GM12878 (cell line): ENCODE results near the gene PINLYP. TPM values are rescaled to one million over a fixed set of nuclear protein-coding genes. Genes with fewer than 3 reads are reported as not detected.

Experiments used
- ATAC-seq: fragments of 200-7000 bp; cut with Tn5 transposase; 3 replicates; pipeline ENCODE4 v1.9.1; 2020; ENCODE audit warnings: mild to moderate bottlenecking, moderate library complexity
- BruUV-seq: library from RNA; stranded (reverse); fragments of 400-500 nt; replicated peaks from 2 replicates; lab custom pipeline; 2021; lab: Mats Ljungman, UMichigan
- CTCF ChIA-PET: fragments of 300-600 bp; sonication (Branson Sonifier 250); formaldehyde crosslinking; extraction: SDS; loops from one replicate; lab custom pipeline; 2021; ENCODE audit warnings: inconsistent platforms; lab: Yijun Ruan, JAX
- POLR2A ChIA-PET: fragments of 350-600 bp; formaldehyde crosslinking; extraction: SDS; loops from one replicate; lab custom pipeline; 2021; ENCODE audit warnings: inconsistent platforms; lab: Charles Lee
- RAD21 ChIA-PET: fragments of 300-600 bp; sonication (Branson Sonifier 250); formaldehyde crosslinking; loops from one replicate; lab custom pipeline; 2023; ENCODE audit warnings: antibody characterized with exemption; ENCODE audit not compliant: unreplicated experiment; lab: Charles Lee
- SMC1A ChIA-PET: fragments of 300-600 bp; sonication (Branson Sonifier 250); formaldehyde crosslinking; loops from one replicate; lab custom pipeline; 2023; ENCODE audit not compliant: unreplicated experiment, uncharacterized antibody; lab: Charles Lee
- DNase-seq: peaks from one replicate; pipeline ENCODE4 v3.0.0-alpha.2; 2011; ENCODE audit warnings: low read depth, low spot score
- FAIRE-seq: peaks from 3 replicates; lab custom pipeline; 2011; peaks lifted over from hg19 to GRCh38; lab: Jason Lieb, UNC
- H2AFZ ChIP-seq: 2 replicates; pipeline ENCODE4 v1.6.0; 2011; ENCODE audit warnings: low read depth, low read length, control low read depth; ENCODE audit not compliant: control insufficient read depth
- H3K27ac ChIP-seq: 2 replicates; pipeline ENCODE4 v1.5.1; 2011; ENCODE audit warnings: control low read depth; ENCODE audit not compliant: control insufficient read depth, insufficient read depth
- H3K27me3 ChIP-seq, 2 experiments: replicated peaks in 1 of 2; 2 replicates each; pipeline versions ENCODE4 v1.6.0 to v1.6.1; 2011; ENCODE audit warnings: low read length in 1 of 2; ENCODE audit not compliant: control insufficient read depth in 2 of 2, insufficient read depth in 2 of 2
- H3K36me3 ChIP-seq, 2 experiments: 2 replicates each; pipeline ENCODE4 v1.5.1; 2011; ENCODE audit warnings: low read length in 1 of 2; ENCODE audit not compliant: control insufficient read depth in 2 of 2, insufficient read depth in 2 of 2
- H3K4me1 ChIP-seq: 2 replicates; pipeline ENCODE4 v1.6.1; 2011; ENCODE audit warnings: mild to moderate bottlenecking, low read length, moderate library complexity, mixed read lengths; ENCODE audit not compliant: control insufficient read depth, insufficient read depth
- H3K4me2 ChIP-seq: 2 replicates; pipeline ENCODE4 v1.6.0; 2011; ENCODE audit warnings: control low read depth; ENCODE audit not compliant: control insufficient read depth, insufficient read depth
- H3K4me3 ChIP-seq: fragments of 200-600 bp; sonication (generic); 2 replicates; pipeline ENCODE4 v1.5.1; 2016
- H3K79me2 ChIP-seq: 2 replicates; pipeline ENCODE4 v1.6.0; 2011; ENCODE audit warnings: low read length; ENCODE audit not compliant: control insufficient read depth, insufficient read depth
- H3K9ac ChIP-seq: 2 replicates; pipeline ENCODE4 v1.8.0; 2011; ENCODE audit warnings: low read length, control low read depth, mixed read lengths; ENCODE audit not compliant: control insufficient read depth, insufficient read depth
- H3K9me3 ChIP-seq: replicated peaks from 3 replicates; pipeline ENCODE4 v1.5.1; 2011; ENCODE audit warnings: mild to moderate bottlenecking, low read length; ENCODE audit not compliant: control insufficient read depth, insufficient read depth
- H4K20me1 ChIP-seq: 2 replicates; pipeline ENCODE4 v1.6.0; 2011; ENCODE audit not compliant: control insufficient read depth, insufficient read depth
- EP300 ChIP-seq, 2 experiments: fragments of 150-350 bp in 1 of 2; IDR thresholded peaks; 2 replicates each; pipeline ENCODE4 v1.6.1; 2011 to 2012; ENCODE audit warnings: low read depth in 2 of 2, low read length in 2 of 2, borderline replicate concordance in 1 of 2, improper control_type of control experiment in 1 of 2, inconsistent platforms in 1 of 2; ENCODE audit not compliant: control insufficient read depth in 1 of 2
- EZH2 ChIP-seq: IDR thresholded peaks from 2 replicates; pipeline ENCODE4 v1.6.1; 2012; ENCODE audit warnings: low read depth, mild to moderate bottlenecking, control low read depth, inconsistent platforms, low read length, borderline replicate concordance; ENCODE audit not compliant: control insufficient read depth
- MAX ChIP-seq: IDR thresholded peaks from 2 replicates; pipeline ENCODE4 v1.6.1; 2012; ENCODE audit warnings: low read depth, low read length, improper control_type of control experiment
- NFXL1 ChIP-seq: fragments of 450-650 bp; IDR thresholded peaks from 2 replicates; pipeline ENCODE4 v1.6.1; 2017; ENCODE audit warnings: antibody characterized with exemption, mild to moderate bottlenecking, borderline replicate concordance
- NFYB ChIP-seq: IDR thresholded peaks from 2 replicates; pipeline ENCODE4 v1.6.1; 2011; ENCODE audit warnings: low read depth, mild to moderate bottlenecking, low read length, improper control_type of control experiment, moderate library complexity; ENCODE audit not compliant: insufficient read depth
- POU2F2 ChIP-seq: IDR thresholded peaks from 3 replicates; pipeline ENCODE4 v1.6.1; 2011; ENCODE audit warnings: low read depth, mild to moderate bottlenecking, low read length, borderline replicate concordance
- RUNX3 ChIP-seq: IDR thresholded peaks from 2 replicates; pipeline ENCODE4 v1.6.1; 2012; ENCODE audit warnings: low read length, inconsistent platforms
- SMARCA5 ChIP-seq: fragments of 450-650 bp; IDR thresholded peaks from 2 replicates; pipeline ENCODE4 v1.6.1; 2017; ENCODE audit warnings: mild to moderate bottlenecking
- SPI1 ChIP-seq: IDR thresholded peaks from 2 replicates; pipeline ENCODE4 v1.6.1; 2011; ENCODE audit warnings: low read depth, mild to moderate bottlenecking, low read length, moderate library complexity, borderline replicate concordance; ENCODE audit not compliant: insufficient read depth
- SUPT20H ChIP-seq: IDR thresholded peaks from 2 replicates; pipeline ENCODE4 v1.6.1; 2011; ENCODE audit warnings: low read depth, mild to moderate bottlenecking, low read length, moderate library complexity, borderline replicate concordance; ENCODE audit not compliant: control insufficient read depth
- TARDBP ChIP-seq: IDR thresholded peaks from 2 replicates; pipeline ENCODE4 v1.6.1; 2016; ENCODE audit warnings: borderline replicate concordance
- TBL1XR1 ChIP-seq: IDR thresholded peaks from 2 replicates; pipeline ENCODE4 v1.6.1; 2012; ENCODE audit warnings: low read depth, low read length, improper control_type of control experiment
- TCF7 ChIP-seq: IDR thresholded peaks from 2 replicates; pipeline ENCODE4 v1.6.1; 2014; ENCODE audit warnings: antibody characterized with exemption, borderline replicate concordance
- ZNF217 ChIP-seq: fragments of 450-650 bp; IDR thresholded peaks from 2 replicates; pipeline ENCODE4 v1.6.1; 2017; ENCODE audit warnings: antibody characterized with exemption, mild to moderate bottlenecking
- WGBS: methylation state at CpG from one replicate; pipeline ENCODE4 v1.1.6; 2016; ENCODE audit warnings: low lambda C conversion rate; ENCODE audit not compliant: insufficient replicate concordance, insufficient coverage; ENCODE audit errors: missing lambda C conversion rate; 5-methylcytosine and 5-hydroxymethylcytosine counted together
- in situ Hi-C: fragments of 300-500 bp; cut with MboI; formaldehyde crosslinking; loops from 9 replicates; pipeline ENCODE4 v1.14.3; 2018; ENCODE audit warnings: mixed read lengths
- intact Hi-C: fragments of 100-400 bp; cut with micrococcal nuclease; formaldehyde crosslinking; loops from one replicate; pipeline ENCODE4 v1.14.2; 2022; ENCODE audit not compliant: unreplicated experiment
- polyA plus RNA-seq, 11 experiments: library from polyadenylated mRNA; depleted of rRNA in 4 of 11; unstranded in 6 of 11; stranded (reverse) in 5 of 11; fragments of >200 nt; fragmentation: Nextera tagmentation in 4 of 11; fragmentation: Illumina TruSeq in 1 of 11; extraction: Ambion mirVana in 4 of 11; extraction: Trizol in 1 of 11; gene quantifications; 1 replicate in 1 of 11; 2 replicates in 10 of 11; pipeline versions ENCODE4 v1.2.1 to v1.2.3, GENCODE V29; 2011 to 2016; ENCODE audit warnings: inconsistent platforms in 2 of 11, missing spikeins in 2 of 11, low read depth in 1 of 11
- total RNA-seq, 4 experiments: library from RNA; depleted of rRNA in 3 of 4; stranded (reverse); fragments of >200 nt in 3 of 4; fragmentation: Illumina TruSeq in 1 of 4; extraction: Trizol in 1 of 4; gene quantifications; 2 replicates each; pipeline versions ENCODE4 v1.2.1 to v1.2.3, GENCODE V29; 2013 to 2021
- TF ChIP-seq, protein P1 (sequence below): fragments of 450-650 bp; formaldehyde crosslinking; IDR thresholded peaks from 2 replicates; pipeline ENCODE4 v1.4.0; 2022; ENCODE audit warnings: mild to moderate bottlenecking, moderate library complexity

PINLYP gene
- total and polyA plus RNA-seq, 10 of the 15 experiments (the other 5 are each of a cell fraction or from before 2014, with no cell fraction given) = 1.0 to 26.9 (median 11.4) TPM

DNA sequence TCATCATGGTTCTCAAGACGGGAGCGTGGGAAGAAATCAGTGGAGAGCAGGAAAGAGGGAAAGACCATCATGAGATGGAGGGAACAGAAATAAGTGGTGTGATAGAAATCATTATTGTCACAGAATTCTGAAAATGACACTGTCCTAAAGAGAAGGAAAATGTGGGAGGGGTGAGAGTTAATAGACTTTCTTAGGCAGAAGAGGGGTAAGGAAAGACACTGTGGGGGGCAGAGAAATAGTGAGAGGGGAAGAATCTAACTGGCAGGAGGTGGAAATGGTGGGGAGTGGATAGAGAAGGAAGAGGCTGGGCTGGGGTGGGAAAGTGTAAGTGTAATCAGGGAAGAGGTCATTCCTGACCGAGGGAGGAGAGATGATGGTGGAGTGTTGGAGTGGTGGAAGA lies 3.2 kb downstream of the PINLYP start:
- TF ChIP-seq NFXL1 (no peak), EZH2 (no peak), MAX (no peak), SPI1 (no peak), SUPT20H (no peak), TCF7 (no peak), RUNX3 (no peak)
- SMC1A ChIA-PET = no interaction called here
- H3K79me2 ChIP-seq = peaks cover 9% of the 10 kb centered on the region
- no peaks in the 10 kb centered on the region for H3K36me3 ChIP-seq
- intact Hi-C loops (no loop called here), in situ Hi-C loops (no loop called here)
- H3K4me3 ChIP-seq = no peak overlapping the region
- no peak overlapping the region for H3K9ac ChIP-seq
- H3K27ac ChIP-seq = no peak overlapping the region
- no peak overlapping the region for H2AFZ ChIP-seq
- RAD21 ChIA-PET = no interaction called here
- no peaks in the 10 kb centered on the region for H3K27me3 ChIP-seq
- CTCF ChIA-PET = interaction anchor here (0.9 to 1.0 kb wide), 2 partner anchors 8 to 24 kb away, joined by 3 read pairs; no protein-coding TSS in a partner anchor
- peaks cover 10% of the 10 kb centered on the region for H3K4me1 ChIP-seq
- no peak overlapping the region for H3K4me2 ChIP-seq
- ATAC-seq (no peak), FAIRE-seq (no peak), DNase-seq (no peak)
- no peaks in the 10 kb centered on the region for H3K9me3 ChIP-seq
- 24% methylated on average over 3 of the region's 3 CpGs for WGBS
- POLR2A ChIA-PET = no interaction called here
- H4K20me1 ChIP-seq = no peaks in the 10 kb centered on the region
- no TSS peak for BruUV-seq

DNA sequence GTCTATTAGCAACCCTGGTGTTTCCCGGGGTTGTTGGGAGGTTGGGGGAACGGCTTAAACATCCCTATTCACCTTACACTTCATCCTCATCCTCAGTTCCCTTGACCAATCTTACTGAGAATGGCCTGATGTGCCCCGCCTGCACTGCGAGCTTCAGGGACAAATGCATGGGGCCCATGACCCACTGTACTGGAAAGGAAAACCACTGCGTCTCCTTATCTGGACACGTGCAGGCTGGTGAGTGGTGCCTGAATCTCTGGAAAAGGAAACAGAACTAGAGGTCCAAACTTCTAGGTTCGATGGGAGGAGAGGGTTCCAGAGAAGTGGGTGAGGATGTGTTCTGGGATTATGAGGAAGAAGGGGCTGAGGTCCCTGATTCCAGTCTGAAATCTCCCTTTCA lies 5.9 kb downstream of the PINLYP start:
- FAIRE-seq = no peak
- in situ Hi-C loops (no loop called here), intact Hi-C loops (no loop called here)
- BruUV-seq = no TSS peak
- Histone ChIP-seq H3K9ac (no peak overlapping the region), H3K4me3 (no peak overlapping the region), H3K27ac (no peak overlapping the region), H3K4me1 (peaks cover 5% of the 10 kb centered on the region), H3K4me2 (no peak overlapping the region), H3K36me3 (no peaks in the 10 kb centered on the region; a peak in 1 of 4 replicates), H3K79me2 (no peaks in the 10 kb centered on the region), H4K20me1 (no peaks in the 10 kb centered on the region), H2AFZ (no peak overlapping the region), H3K9me3 (no peaks in the 10 kb centered on the region), H3K27me3 (no peaks in the 10 kb centered on the region)
- ChIA-PET CTCF (interaction anchor here (3.6 to 4.7 kb wide), 2 partner anchors 14 to 26 kb away, joined by 13 to 52 read pairs; partner anchors contain the start of genes IRGQ and ZNF576), RAD21 (no interaction called here), POLR2A (no interaction called here), SMC1A (no interaction called here)
- ATAC-seq = no peak
- DNase-seq = no peak
- WGBS = 54% methylated on average over 7 of the region's 7 CpGs
- TF ChIP-seq ZNF217 (no peak), POU2F2 (no peak), NFYB (no peak), EP300 (IDR thresholded peaks at IDR 0.05; ENCODE audit: borderline replicate concordance in 1 of 2, control insufficient read depth in 1 of 2, low read depth in 2 of 2, low read length in 2 of 2) (no peak), TARDBP (no peak), SMARCA5 (no peak), TBL1XR1 (no peak)
- TF ChIP-seq, protein P1, sequence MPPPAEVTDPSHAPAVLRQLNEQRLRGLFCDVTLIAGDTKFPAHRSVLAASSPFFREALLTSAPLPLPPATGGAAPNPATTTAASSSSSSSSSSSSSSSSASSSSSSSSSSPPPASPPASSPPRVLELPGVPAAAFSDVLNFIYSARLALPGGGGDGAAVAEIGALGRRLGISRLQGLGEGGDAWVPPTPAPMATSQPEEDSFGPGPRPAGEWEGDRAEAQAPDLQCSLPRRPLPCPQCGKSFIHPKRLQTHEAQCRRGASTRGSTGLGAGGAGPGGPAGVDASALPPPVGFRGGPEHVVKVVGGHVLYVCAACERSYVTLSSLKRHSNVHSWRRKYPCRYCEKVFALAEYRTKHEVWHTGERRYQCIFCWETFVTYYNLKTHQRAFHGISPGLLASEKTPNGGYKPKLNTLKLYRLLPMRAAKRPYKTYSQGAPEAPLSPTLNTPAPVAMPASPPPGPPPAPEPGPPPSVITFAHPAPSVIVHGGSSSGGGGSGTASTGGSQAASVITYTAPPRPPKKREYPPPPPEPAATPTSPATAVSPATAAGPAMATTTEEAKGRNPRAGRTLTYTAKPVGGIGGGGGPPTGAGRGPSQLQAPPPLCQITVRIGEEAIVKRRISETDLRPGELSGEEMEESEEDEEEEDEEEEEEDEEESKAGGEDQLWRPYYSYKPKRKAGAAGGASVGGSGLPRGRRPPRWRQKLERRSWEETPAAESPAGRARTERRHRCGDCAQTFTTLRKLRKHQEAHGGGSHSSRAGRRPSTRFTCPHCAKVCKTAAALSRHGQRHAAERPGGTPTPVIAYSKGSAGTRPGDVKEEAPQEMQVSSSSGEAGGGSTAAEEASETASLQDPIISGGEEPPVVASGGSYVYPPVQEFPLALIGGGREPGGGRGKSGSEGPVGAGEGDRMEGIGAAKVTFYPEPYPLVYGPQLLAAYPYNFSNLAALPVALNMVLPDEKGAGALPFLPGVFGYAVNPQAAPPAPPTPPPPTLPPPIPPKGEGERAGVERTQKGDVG (CRISPR knock-in tag) = no peak
